Peyer's patch (tissue), 4 donors: Measurements from ENCODE around the gene MMAB.

Experiments
- CTCF ChIP-seq, 6 experiments: fragments of 450-650 bp in 4 of 6; fragments of 200-600 bp in 2 of 6; sonication (generic) in 1 of 6; IDR thresholded peaks; one replicate each; pipeline ENCODE4 v1.5.1; 2017 to 2019; ENCODE audit warnings: antibody characterized with exemption in 6 of 6, mild to moderate bottlenecking in 3 of 6, moderate library complexity in 1 of 6
- POLR2A ChIP-seq, 2 donors: fragments of 450-650 bp; IDR thresholded peaks; one replicate each; pipeline ENCODE4 v1.5.1; 2017; ENCODE audit warnings: antibody characterized with exemption in 2 of 2, mild to moderate bottlenecking in 2 of 2, moderate library complexity in 2 of 2

GRCh38 chr12:109552971-109553370 is 20.3 kb downstream of the MMAB start:
- TF ChIP-seq CTCF (IDR thresholded peaks at IDR 0.05): no peak
- TF ChIP-seq POLR2A (IDR thresholded peaks at IDR 0.05): no peak
